GM21737 (cell line): ENCODE data around the gene PRSS38.

Experiments used
- ATAC-seq: cut with Tn5 transposase; IDR thresholded peaks from one replicate; pipeline ENCODE4 v1.9.1; 2021; ENCODE audit warnings: mild to moderate bottlenecking, moderate library complexity; ENCODE audit not compliant: unreplicated experiment

Gene PRSS38

DNA sequence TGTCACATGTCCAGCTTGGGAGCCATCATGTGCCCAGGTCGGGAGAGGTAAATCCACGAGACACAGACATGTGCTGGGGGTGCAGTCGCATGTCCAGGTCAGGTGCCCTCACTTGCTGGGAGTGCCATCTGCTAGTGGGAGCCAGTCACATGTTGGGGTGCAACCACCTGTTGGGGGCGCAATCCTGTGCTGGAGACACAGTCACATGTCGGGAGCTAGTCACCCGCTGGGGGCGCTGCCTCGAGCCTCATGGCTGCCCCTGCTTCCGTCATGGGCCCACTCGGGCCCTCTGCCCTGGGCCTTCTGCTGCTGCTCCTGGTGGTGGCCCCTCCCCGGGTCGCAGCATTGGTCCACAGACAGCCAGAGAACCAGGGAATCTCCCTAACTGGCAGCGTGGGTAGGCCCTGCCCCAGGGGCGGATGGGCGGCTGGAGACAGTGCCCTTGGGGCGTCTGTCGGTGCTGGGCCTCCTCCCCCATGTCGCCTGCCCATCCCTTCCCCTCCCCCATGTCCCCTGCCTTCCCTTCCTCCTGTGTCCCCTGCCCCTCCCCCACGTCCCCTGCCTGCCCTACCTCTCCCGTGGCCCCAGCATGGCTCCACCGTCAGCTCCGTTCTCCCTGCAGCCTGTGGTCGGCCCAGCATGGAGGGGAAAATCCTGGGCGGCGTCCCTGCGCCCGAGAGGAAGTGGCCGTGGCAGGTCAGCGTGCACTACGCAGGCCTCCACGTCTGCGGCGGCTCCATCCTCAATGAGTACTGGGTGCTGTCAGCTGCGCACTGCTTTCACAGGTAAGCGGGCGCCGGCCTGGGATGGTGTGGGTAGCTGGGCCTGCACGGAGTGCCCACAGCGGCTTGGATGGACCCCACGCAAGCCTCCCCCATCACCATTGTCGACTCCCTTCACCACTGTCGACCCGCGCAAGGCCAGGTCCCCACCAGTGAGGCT, at the start of gene PRSS38:
Gene PRSS38, plus strand, starts transcription at position 208 of the 942 bp plus-strand sequence. Its CDS starts 42 bp downstream, at position 250.
- no peak for ATAC-seq

DNA sequence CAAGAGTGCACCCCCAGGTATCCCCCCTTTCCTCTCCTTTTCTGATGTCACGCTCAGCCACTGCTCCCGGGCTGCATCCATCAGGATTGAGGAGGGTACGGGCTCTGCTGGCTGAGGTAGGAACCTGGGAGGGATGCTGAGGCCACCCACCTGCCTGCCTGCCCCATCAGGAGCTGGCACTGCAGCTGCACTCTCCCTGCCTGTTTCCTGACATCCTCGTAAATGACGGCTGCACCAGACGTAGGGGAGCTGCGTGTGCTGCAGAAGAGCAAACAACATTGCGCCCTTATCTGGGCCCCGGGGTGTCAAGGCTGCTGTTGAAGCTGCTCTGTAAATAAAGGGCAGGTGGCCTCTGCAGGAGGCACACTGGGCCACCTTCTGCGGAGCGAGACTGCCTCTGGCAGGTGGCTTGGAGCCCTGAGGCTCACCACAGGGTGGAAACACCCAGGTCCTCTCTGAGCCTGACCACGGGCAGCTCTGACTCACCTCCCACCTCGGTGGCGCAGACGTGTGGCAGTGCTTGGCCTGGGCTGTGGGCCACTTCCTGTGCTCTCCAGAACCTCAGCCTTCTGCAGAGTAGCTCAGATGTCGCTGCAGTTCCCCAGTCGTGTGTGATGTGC, 49.4 kb upstream of the PRSS38 start:
- ATAC-seq, result no peak

GRCh38 chr1:227766653-227767277, 48.7 kb upstream of the PRSS38 start:
- no peak for ATAC-seq

GRCh38 chr1:227767401-227768124, 47.9 kb upstream of the PRSS38 start:
- ATAC-seq, result no peak

DNA sequence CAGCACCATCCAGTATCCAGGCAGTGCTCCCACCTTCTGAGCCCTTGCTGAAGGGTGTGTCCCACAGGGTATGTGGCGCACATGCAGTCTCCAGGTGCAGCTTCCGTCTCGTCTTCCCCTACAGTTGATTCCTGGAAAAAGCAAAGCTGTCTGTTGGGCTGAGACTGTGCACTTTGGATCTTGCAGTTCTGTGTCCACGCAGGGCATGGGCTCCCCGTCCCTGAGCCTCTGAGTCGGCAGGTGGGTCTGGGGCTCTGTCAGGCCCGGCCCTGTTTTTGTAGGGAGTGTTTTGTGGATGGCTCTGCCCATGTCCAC, 47.4 kb upstream of the PRSS38 start:
- no peak for ATAC-seq

GRCh38 chr1:227768640-227769039, 46.8 kb upstream of the PRSS38 start:
- no peak for ATAC-seq

DNA sequence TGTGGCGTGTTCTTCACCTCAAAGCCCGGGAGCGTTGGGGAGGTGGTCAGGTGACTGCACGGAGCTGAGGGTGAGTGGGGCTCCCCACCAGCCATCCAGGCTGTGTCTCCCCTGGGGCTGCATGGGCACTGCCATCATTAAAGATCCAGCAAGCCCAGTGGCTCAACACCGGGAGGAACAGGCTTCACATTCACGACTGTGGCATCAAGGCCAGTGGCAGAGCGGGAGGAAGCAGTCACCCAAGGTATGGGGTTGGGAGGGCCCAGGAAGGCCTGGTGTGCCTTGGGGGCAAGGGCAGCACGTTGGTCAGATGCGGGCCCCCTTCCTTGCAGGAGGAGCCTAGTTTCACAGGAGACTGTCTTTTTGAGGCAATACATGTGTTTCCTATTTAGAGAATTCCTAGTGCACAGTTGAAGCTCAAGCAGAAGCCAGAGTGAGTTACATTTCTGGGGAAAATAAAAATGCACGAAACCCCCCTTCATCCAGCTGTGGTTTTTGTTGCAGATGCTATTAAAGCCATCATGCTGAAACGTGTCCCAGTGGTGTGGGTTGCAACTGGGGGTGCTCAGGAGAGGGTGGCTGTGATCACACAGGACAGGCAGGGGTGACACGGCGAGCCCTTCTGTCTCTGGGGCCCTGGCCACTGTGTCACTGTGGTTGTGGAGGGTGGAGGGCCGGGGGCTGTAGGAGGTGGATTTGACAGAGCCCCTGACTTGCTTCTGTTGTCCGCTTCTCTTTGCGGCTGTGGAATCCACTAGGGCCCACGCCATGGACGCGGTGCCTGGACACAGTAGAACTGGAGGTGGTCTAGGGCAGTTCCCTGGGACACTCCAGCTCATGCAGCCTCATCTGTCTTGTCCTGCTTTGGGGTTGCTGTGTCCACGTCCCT, 46.2 kb upstream of the PRSS38 start:
- ATAC-seq, result no peak

DNA sequence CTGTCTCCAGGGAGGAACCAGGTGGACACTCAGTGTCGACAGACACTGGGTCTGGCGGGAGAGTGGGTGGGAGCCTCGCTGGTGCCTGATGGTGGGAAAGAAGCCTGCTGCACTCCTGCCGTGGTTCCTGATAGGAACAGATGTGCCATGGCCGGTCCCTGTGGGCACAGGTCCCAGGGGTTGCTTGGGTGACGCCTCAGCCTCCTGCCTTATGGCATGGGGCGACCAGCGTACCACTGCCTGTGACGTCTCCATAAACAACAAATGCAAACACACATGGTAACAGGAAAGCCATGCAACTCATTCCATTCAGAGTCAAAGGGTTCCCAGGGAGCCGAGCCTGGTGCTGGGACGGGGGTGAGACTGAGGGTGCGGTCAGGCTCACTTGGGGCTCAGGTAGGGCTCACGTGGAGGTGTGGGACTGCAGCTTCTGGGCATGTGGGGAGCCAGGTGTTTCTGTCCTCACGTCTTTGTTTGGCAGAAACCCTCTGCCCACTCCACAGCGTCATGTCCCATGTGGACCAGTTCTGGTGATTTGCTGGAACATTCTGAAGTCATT, 45.5 kb upstream of the PRSS38 start:
- no peak for ATAC-seq

DNA sequence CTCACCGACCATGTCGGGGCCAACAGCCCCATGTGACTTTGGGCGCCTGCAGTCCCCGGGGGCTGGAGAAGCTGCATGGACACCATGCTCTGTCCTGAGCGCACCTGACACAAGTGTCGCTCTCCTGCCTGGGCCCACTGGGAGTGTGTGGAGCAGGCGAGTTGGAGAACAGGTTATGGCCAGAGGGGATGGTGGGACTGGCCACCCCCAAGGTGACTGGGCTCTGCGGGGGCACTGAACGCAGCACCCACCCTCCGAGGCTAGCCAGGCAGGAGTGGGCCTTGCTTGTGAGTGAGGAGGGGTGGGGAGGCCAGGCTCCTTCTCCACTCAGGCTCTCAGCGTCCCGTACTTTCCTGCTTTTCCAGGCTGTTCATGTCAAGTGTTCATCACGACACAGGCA, 44.7 kb upstream of the PRSS38 start:
- ATAC-seq, result no peak

- ATAC-seq, result no peak
These were observed 44.1 kb upstream of the PRSS38 start for GRCh38 chr1:227771326-227771725.

DNA sequence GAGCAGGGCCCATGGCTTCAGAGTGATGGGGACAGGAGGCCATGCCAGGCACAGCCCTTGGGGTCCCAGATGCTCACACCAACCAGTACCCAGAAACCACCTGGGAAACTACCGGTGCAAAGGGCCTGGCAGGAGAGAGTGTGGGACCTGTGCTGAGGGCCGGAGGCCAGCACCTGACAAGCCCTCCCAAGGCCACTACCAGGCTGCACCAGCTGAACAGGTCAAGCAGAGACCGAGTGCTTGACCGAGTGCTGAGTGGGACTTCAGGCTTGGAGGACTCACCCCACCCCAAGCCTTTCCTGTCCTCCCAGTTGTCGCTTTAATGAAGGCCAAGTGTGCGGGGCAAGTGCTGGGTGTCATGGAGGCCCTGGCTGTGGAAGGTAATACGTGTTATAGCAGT, 43.7 kb upstream of the PRSS38 start:
- ATAC-seq, result no peak

DNA sequence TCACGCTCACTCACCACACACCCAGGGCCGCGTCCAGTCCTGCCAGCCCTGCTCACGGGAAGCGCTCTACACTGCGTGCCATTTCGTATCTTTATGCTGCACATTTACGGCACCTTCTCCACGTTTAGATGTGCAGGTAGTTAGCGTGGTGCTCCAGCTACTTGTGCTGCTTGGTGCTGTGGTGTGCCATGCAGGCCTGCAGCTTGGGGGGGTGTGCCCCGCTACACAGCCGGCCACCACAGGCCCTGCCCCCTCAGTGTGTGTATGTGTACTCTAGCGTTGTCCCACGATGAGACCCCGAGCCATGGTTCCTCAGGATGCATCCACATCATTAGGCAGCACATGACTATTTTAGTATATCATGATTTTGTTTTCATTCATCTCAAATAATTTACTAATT, 41.9 kb upstream of the PRSS38 start:
- no peak for ATAC-seq

DNA sequence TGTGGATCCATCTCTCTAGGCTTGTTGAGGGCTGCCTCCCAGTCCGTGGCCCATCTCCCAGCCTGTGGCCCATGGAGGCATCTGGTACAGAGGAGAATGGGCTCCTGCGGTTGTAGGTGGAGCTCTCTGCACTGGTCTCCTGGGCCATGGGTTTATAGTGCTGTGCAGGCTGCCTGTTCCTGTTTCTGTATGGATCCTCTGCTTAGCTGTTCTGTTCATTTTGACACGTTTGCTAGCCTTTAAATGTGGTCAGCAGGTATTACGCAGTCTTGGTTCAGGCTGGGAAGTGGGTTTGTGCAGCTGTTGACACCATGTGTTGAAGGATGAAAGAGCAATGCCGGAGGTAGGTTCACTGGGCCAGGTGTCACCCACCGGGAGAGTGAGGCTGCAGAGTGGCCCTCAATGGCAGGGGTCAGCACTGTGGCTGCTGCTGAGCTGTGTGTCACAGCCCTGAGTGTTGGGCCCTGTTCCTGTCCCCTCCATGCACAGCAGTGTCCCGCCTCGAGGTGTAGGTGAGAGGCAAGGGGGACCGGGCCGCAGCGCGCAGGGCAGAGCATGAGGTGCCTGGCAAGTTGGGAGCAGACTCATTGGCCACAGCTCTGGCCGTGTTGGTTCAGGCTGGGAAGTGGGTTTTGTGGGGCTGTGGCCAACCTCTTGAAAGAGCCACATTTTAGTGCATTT, 41.3 kb upstream of the PRSS38 start:
- no peak for ATAC-seq

DNA sequence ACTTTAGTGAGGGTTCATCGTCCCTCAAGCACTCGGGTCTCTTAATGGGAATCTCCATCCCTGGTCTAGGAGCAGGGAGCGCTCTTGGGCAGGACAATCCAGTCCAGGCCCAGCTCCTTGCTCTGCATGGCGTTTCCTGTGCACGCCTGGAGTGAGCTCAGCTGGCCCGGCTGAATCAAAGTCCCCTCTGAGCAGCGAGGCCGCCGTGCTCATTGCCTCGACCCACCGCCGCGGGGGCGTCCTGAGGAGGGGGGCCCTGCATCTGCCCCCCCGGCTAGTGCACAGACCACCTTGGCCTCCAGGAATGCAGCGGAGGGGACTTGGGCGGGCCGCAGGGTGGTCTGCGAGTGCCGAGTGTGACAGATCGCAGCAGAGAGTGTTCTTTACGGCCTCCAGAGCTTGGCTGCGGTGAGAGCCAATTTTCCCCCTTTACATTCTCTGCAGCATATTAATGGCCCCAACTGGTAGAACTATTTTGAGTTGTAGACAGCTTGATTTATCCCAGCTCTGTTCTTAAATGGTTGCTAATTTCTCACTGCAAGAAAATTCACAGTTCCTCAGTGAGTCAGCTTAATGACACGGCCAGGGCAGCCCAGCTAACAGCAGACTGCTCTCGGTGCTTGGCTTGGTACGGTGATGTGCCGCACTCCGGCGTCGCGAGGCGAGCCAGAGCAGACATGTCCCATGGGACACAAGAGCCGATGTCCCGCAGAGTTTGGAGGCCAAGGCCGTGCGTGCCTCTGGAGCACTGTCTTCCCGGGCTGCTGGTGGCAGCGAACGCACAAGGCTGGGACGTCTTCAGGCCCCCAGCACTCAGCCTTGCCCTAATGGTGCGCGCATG, 40.4 kb upstream of the PRSS38 start:
- ATAC-seq, result no peak

DNA sequence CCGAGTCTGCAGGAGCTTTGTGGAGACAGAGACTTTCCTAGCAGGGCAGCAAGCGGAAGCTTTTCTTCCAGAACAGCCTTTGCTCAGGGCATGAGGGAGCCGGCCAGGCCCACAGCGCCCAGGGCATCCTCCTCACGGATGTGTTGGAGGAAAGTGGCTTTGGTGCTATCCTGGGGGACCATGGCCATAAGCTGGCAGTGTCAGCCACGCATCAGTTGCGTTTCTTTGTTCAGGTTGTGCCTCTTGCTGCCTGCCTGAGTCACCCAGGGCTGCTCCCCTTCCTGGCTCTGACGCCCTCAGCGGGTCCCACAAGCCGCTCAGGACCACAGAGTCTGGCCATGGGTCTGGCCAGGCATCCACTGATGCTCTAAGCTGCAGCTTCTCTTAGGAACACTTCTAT, 39.6 kb upstream of the PRSS38 start:
- no peak for ATAC-seq

DNA sequence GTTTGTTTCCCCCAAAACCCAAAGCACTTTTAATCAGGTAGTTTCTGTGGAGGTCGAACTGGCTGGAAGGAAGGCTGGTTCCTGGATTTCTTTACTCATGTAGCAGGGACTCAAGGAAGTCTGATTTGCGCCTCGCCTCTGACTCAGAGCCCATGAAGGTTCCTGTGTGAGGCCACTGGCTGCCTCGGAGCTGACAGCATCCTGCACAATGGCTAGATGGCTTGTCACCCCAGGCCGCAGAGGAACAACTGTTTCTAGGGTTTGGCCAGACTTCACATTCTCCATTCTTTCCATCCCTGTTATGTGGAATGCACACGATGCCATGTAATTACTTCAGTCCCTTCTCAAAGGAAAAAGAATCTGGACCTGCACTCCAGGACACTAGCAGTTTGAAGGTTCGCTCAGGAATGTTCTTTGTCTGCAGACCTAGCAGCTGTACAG, 39.1 kb upstream of the PRSS38 start:
- no peak for ATAC-seq

DNA sequence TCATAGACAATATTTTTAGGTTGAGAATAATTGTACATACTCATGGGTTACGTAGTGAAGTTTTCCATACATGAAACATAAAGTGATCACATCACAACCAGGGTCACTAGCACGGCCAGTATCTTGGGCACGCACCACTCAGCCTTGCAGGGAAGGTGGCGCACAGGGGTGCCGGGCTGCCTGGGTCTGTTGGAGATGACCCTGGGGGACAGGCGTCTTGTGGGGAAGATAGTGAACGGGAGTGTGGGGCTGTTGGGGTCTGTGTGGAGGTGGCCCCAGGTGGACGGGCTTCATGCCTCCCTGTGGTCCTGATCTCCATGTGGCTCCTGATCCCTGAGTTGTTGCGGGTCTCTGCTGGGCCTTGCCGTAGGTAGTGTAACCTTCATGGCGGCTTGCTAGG, 38.3 kb upstream of the PRSS38 start:
- no peak for ATAC-seq

- ATAC-seq, result no peak
These were observed 37.8 kb upstream of the PRSS38 start for GRCh38 chr1:227777646-227778045.
